IPS DF 6.9 (cell line): ENCODE data around the gene ABCA1.
A peak's percentile ranks its signal among the peaks of the same experiment; 100 is the strongest.
"Not testable (repeated sequence)": the region's sequence is repeated elsewhere in the genome, so short reads cannot be mapped to it uniquely, and the experiment has no call there.

Experiments used
- DNase-seq: peaks from one replicate; pipeline ENCODE4 v3.0.0-alpha.2; 2013; ENCODE audit warnings: low read depth, low spot score
- H3K27ac ChIP-seq: one replicate; pipeline ENCODE4 v1.5.1; 2013; ENCODE audit warnings: low read length, control low read depth
- H3K27me3 ChIP-seq: 2 replicates; pipeline ENCODE4 v1.6.1; 2013; ENCODE audit warnings: mild to moderate bottlenecking, low read length; ENCODE audit not compliant: control insufficient read depth, insufficient read depth
- H3K36me3 ChIP-seq: 2 replicates; pipeline ENCODE4 v1.6.1; 2013; ENCODE audit warnings: low read length; ENCODE audit not compliant: control insufficient read depth, insufficient read depth
- H3K4me1 ChIP-seq: 2 replicates; pipeline ENCODE4 v1.6.1; 2013; ENCODE audit warnings: low read length; ENCODE audit not compliant: control insufficient read depth, insufficient read depth
- H3K4me3 ChIP-seq: 2 replicates; pipeline ENCODE4 v1.5.1; 2013; ENCODE audit warnings: mild to moderate bottlenecking, low read length
- H3K9me3 ChIP-seq: 2 replicates; pipeline ENCODE4 v1.6.1; 2013; ENCODE audit warnings: low read length, inconsistent platforms; ENCODE audit not compliant: control insufficient read depth, insufficient read depth
- WGBS: extraction: QIAGEN DNeasy Blood & Tissue Kit; methylation state at CpG from one replicate; pipeline ENCODE4 v1.1.7; 2013; ENCODE audit warnings: mixed read lengths, missing lambda C conversion rate; ENCODE audit not compliant: insufficient read length, insufficient coverage; 5-methylcytosine and 5-hydroxymethylcytosine counted together

The ABCA1 gene

GRCh38 chr9:104769655-104770054 is 158.3 kb downstream of the ABCA1 start:
- H3K27ac ChIP-seq = no peak overlapping the region
- no peaks in the 10 kb centered on the region for H3K36me3 ChIP-seq
- no peak for DNase-seq
- no peak overlapping the region for H3K4me3 ChIP-seq
- no peaks in the 10 kb centered on the region for H3K4me1 ChIP-seq
- H3K9me3 ChIP-seq = no peaks in the 10 kb centered on the region
- WGBS = no CpG with 5 or more reads among the region's 2 CpGs
- H3K27me3 ChIP-seq = no peaks in the 10 kb centered on the region

- not testable (repeated sequence) for H3K4me1 ChIP-seq, H3K4me3 ChIP-seq, H3K9me3 ChIP-seq, DNase-seq, H3K27me3 ChIP-seq, H3K36me3 ChIP-seq, H3K27ac ChIP-seq
- WGBS = no CpG with 5 or more reads among the region's 12 CpGs
Observed at GRCh38 chr9:104769029-104769428, 158.9 kb downstream of the ABCA1 start.

DNA sequence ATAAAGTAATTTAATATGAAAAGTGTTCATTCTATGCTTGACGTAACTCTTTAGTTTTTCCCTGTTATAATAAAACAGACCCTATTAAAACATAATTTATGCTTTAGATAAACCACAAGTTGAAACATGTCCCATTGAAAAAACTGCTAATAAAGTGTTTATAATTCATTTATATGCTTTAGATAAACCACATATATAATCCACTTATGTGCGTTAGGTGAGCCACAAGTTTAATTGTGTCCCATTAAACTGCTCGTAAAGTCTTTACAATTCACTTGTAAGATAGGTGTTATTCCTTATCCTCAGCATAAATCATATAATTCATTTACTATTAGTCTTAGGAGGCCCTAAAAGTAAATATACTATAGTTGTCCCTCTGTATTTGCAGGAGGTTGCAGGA is 160.4 kb downstream of the ABCA1 start:
- H3K4me3 ChIP-seq = no peak overlapping the region
- DNase-seq = no peak
- no peaks in the 10 kb centered on the region for H3K36me3 ChIP-seq
- no CpG with 5 or more reads among the region's 3 CpGs for WGBS
- H3K27ac ChIP-seq = no peak overlapping the region
- H3K9me3 ChIP-seq = no peaks in the 10 kb centered on the region
- no peaks in the 10 kb centered on the region for H3K4me1 ChIP-seq
- H3K27me3 ChIP-seq = no peaks in the 10 kb centered on the region

DNA sequence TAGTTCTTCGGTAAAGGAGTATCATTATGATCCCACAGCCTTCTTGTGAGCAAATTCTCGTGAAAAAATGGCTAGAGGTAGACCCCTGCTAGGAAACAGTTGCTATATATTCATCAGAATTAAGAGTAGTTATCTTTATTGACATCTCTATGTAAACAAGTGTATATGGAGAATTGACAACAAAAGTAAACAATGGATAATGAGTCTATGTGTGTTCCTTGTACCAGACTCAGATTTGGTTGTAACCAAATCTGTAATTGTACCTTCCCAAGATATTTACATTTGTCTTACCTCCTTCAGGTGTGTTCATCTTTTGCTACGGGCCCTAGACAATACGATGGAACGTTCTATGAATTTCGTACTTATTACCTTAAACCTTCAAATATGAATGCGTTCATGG is 161.9 kb downstream of the ABCA1 start:
- H3K36me3 ChIP-seq = no peaks in the 10 kb centered on the region
- no peaks in the 10 kb centered on the region for H3K27me3 ChIP-seq
- H3K9me3 ChIP-seq = no peaks in the 10 kb centered on the region
- no peak for DNase-seq
- no peak overlapping the region for H3K27ac ChIP-seq
- no peak overlapping the region for H3K4me3 ChIP-seq
- WGBS = no CpG with 5 or more reads among the region's 7 CpGs
- no peaks in the 10 kb centered on the region for H3K4me1 ChIP-seq

- H3K27ac ChIP-seq = no peak overlapping the region
Observed at GRCh38 chr9:104765138-104765537, 162.8 kb downstream of the ABCA1 start.

DNA sequence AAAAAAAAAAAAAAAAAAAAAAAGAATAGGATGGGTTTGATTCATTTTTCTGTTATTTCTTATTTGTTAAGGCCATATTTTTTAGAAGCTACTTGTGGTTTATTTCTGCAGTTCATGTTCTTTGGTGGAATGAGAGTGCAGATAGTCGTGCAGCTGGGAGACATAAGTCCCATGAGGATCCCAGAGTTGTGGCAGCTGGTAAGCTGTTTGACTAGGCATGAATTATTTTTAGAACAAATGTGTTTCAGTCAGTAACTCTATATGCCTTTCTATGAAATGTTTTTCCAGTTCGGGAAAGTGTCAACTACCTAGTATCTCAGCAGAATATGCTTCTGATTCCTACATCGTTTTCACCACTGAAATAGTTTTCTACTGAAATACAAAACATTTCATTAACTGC is 169.0 kb downstream of the ABCA1 start:
- no peak overlapping the region for H3K4me3 ChIP-seq
- H3K27ac ChIP-seq = no peak overlapping the region
- H3K4me1 ChIP-seq = no peaks in the 10 kb centered on the region
- WGBS = no CpG with 5 or more reads among the region's 3 CpGs
- no peaks in the 10 kb centered on the region for H3K9me3 ChIP-seq
- no peaks in the 10 kb centered on the region for H3K27me3 ChIP-seq
- H3K36me3 ChIP-seq = no peaks in the 10 kb centered on the region
- no peak for DNase-seq

More at GRCh38 chr9:104765138-104765537, 162.8 kb downstream of the ABCA1 start:
- DNase-seq = no peak
- no peaks in the 10 kb centered on the region for H3K4me1 ChIP-seq
- WGBS = no CpG with 5 or more reads among the region's 5 CpGs
- H3K9me3 ChIP-seq = no peaks in the 10 kb centered on the region
- H3K27me3 ChIP-seq = no peaks in the 10 kb centered on the region
- no peaks in the 10 kb centered on the region for H3K36me3 ChIP-seq
- no peak overlapping the region for H3K4me3 ChIP-seq

- H3K27me3 ChIP-seq = no peaks in the 10 kb centered on the region
- DNase-seq = no peak
- H3K9me3 ChIP-seq = no peaks in the 10 kb centered on the region
- no peak overlapping the region for H3K27ac ChIP-seq
- no peaks in the 10 kb centered on the region for H3K4me1 ChIP-seq
- H3K36me3 ChIP-seq = no peaks in the 10 kb centered on the region
- no peak overlapping the region for H3K4me3 ChIP-seq
- WGBS = no CpG with 5 or more reads among the region's 3 CpGs
Observed at GRCh38 chr9:104750185-104750767, 177.7 kb downstream of the ABCA1 start.

DNA sequence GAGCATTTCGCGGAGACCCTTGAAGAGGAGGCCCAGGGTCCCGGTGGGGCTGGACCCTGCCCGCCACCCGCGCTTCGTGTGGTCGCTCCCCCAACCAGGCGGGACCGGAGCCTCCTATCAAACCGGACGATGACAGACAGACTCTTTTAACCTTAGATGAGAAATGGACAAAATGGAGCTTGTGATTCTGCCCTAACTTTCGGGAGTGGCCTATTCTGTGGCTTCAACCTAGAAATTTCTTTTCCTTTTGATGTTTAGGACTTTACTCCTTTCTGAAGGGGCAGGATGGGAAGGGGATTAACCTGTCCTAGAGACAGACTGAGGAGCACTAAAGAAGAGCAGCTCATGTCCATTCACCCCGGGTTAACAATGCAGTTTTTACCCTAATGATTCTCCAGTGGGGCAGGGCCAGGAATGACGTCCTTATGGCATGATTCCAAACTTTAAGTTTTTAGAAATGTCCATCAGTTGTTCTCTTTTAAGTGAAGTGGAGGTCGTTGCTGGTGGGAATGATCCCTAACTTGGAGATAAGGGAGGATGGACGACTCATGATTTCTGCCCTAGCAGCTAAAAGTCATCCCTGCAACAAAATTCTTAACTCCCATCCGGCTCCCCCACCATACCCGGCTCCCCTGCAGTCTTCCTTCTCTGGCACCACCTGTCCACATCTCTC is 179.5 kb downstream of the ABCA1 start:
- no peaks in the 10 kb centered on the region for H3K27me3 ChIP-seq
- H3K9me3 ChIP-seq = no peaks in the 10 kb centered on the region
- DNase-seq = no peak
- peak overlapping the region; percentile 96; the same call in 1 of the 2 replicates for H3K4me3 ChIP-seq
- H3K36me3 ChIP-seq = no peaks in the 10 kb centered on the region
- no peak overlapping the region for H3K27ac ChIP-seq
- H3K4me1 ChIP-seq = no peaks in the 10 kb centered on the region
- WGBS = no CpG with 5 or more reads among the region's 19 CpGs

DNA sequence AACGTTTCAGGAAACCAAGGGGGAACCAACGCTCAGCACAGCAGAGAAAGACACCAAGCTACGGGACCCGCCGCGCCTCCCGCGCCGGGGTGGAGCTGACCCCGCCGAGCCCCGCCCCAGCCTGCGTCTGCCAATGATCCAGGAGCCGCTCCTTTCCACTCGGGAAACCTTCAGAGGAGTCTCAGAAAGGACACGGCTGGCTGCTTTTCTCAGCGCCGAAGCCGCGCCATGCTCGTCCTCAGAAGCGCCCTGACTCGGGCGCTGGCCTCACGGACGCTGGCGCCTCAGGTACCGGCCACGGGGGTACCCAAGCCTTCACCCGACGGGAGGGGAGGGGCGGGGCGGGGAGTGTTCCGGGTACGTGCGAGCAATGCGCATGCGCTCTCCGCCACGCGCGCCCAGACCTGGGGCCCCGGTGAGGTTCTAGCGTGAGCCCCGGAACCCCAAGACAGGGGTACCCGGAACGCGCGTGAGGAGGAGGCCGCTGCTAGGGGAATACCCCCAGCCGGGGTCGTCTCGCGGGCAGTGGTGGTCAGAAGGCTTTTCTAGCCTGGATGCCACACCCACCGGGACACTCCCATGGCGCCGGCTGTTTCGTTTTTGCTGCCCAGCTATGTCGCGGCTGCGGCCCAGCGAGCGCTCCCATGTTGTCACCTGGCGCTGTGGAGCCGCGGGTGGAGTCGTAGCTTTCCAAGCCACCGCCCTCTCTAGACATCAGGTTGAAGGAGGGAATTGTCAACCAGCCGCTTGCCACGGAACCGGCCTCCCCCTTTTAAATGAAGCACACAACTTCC is 180.2 kb downstream of the ABCA1 start, which contains the start of gene NIPSNAP3A:
TSS of gene NIPSNAP3A (plus strand) at position 119 of the 794 bp plus-strand sequence. CDS start at position 229, 110 bp downstream.
- Histone ChIP-seq H3K4me1 (no peaks in the 10 kb centered on the region), H3K36me3 (no peaks in the 10 kb centered on the region), H3K4me3 (peak within 1 kb of the TSS; percentile 96), H3K27ac (no peak within 1 kb of the TSS), H3K27me3 (no peaks in the 10 kb centered on the region), H3K9me3 (no peaks in the 10 kb centered on the region)
- DNase-seq = peak; percentile 11
- WGBS = no CpG with 5 or more reads among the region's 71 CpGs

- no peak for DNase-seq
- Histone ChIP-seq H3K4me3 (peak overlapping the region; percentile 96; the same call in 1 of the 2 replicates), H3K36me3 (no peaks in the 10 kb centered on the region), H3K27me3 (no peaks in the 10 kb centered on the region), H3K27ac (no peak overlapping the region), H3K4me1 (no peaks in the 10 kb centered on the region), H3K9me3 (no peaks in the 10 kb centered on the region)
- no CpG with 5 or more reads among the region's 9 CpGs for WGBS
Observed at GRCh38 chr9:104747245-104747564, 180.8 kb downstream of the ABCA1 start.
